ENCODE results near the gene CDKAL1. TPM values are rescaled to one million over a fixed set of nuclear protein-coding genes. Genes with fewer than 3 reads are reported as not detected.

CDKAL1 gene
- total RNA-seq, 1 donor from 2014 or later = 24.8 TPM

DNA sequence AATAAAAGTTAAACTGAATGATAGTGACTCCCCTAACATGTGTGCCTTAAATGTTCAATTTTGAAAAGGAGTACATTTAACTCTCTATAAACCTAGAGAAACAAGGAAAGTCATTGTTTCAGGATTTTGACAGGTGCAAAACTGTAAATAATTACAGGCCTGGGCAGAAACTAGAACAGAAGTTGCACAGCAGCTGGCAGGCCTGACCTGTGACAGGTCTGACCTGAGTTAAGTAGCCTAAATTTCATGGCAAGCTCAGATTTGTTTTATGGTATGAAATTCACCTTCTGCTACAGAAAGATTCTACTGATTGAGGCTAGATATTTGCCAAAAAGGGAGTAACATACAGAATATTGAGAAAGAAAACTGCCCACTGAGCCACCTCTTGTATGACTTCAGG, 166.1 kb downstream of the CDKAL1 start:
- DNase-seq = no peak
- H3K27ac Mint-ChIP-seq (ENCODE audit: unreplicated experiment) = peak overlapping the region; percentile 91
- no peaks in the 10 kb centered on the region for H3K36me3 Mint-ChIP-seq (ENCODE audit: unreplicated experiment)
- H3K27me3 Mint-ChIP-seq (ENCODE audit: unreplicated experiment) = peaks cover 2% of the 10 kb centered on the region
- TF ChIP-seq, protein P1, sequence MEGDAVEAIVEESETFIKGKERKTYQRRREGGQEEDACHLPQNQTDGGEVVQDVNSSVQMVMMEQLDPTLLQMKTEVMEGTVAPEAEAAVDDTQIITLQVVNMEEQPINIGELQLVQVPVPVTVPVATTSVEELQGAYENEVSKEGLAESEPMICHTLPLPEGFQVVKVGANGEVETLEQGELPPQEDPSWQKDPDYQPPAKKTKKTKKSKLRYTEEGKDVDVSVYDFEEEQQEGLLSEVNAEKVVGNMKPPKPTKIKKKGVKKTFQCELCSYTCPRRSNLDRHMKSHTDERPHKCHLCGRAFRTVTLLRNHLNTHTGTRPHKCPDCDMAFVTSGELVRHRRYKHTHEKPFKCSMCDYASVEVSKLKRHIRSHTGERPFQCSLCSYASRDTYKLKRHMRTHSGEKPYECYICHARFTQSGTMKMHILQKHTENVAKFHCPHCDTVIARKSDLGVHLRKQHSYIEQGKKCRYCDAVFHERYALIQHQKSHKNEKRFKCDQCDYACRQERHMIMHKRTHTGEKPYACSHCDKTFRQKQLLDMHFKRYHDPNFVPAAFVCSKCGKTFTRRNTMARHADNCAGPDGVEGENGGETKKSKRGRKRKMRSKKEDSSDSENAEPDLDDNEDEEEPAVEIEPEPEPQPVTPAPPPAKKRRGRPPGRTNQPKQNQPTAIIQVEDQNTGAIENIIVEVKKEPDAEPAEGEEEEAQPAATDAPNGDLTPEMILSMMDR (IDR thresholded peaks at IDR 0.05; ENCODE audit: partially characterized antibody, unreplicated experiment) = no peak
- peaks cover 5% of the 10 kb centered on the region for H3K9me3 Mint-ChIP-seq (ENCODE audit: unreplicated experiment)
- H3K4me1 Mint-ChIP-seq (ENCODE audit: low read depth, unreplicated experiment) = peaks cover 66% of the 10 kb centered on the region
- no peak overlapping the region for H3K4me3 Mint-ChIP-seq (ENCODE audit: unreplicated experiment)

DNA sequence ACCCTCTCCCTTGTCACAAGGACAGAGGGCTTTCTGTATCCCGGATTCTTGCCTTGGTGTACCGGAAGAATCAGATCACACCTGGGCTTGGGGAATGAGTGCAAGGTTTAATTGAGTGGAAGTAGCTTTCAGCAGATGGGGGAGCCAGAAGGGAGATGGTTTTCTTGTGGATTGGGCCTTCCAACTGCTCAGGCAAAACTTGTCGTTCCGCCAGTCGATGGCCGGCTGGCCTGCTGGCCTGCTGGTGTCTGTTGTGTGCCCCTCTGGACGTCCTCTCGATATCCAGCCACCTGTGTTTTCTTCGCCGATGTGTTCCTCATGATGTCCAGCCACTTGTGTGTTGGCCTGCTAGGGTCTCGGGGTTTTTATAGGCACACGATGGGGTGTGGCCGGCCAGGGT, 168.1 kb downstream of the CDKAL1 start:
- H3K27ac Mint-ChIP-seq (ENCODE audit: unreplicated experiment) = peak overlapping the region; percentile 91

DNA sequence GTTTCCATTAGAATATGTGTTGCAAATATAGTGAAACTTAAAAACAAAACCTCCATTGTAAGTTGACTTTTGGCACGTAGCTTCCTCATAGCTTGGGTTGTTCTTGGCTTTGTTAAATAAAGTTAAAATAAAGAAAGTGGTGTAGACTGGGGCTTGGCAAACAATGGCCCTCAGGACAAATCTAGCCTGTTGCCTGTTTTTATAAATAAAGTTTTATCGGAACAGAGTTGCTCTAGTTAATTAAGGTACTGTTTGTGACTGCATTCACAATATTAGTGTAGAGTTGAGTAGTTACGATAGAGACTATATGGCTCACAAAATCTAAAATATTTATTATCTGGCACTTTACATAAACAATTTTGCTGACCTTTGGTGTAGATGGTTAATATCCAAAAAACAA, 168.8 kb downstream of the CDKAL1 start:
- H3K36me3 Mint-ChIP-seq (ENCODE audit: unreplicated experiment) = no peaks in the 10 kb centered on the region
- peaks cover 66% of the 10 kb centered on the region for H3K4me1 Mint-ChIP-seq (ENCODE audit: low read depth, unreplicated experiment)
- peaks cover 4% of the 10 kb centered on the region for H3K9me3 Mint-ChIP-seq (ENCODE audit: unreplicated experiment)
- peak overlapping the region; percentile 91 for H3K27ac Mint-ChIP-seq (ENCODE audit: unreplicated experiment)
- peaks cover 2% of the 10 kb centered on the region for H3K27me3 Mint-ChIP-seq (ENCODE audit: unreplicated experiment)
- H3K4me3 Mint-ChIP-seq (ENCODE audit: unreplicated experiment) = no peak overlapping the region
- no peak for DNase-seq
- TF ChIP-seq, protein P1 (IDR thresholded peaks at IDR 0.05; ENCODE audit: partially characterized antibody, unreplicated experiment) = no peak

More for the DNA sequence above, 168.1 kb downstream of the CDKAL1 start:
- peaks cover 2% of the 10 kb centered on the region for H3K27me3 Mint-ChIP-seq (ENCODE audit: unreplicated experiment)
- H3K9me3 Mint-ChIP-seq (ENCODE audit: unreplicated experiment) = peaks cover 4% of the 10 kb centered on the region
- TF ChIP-seq, protein P1 (IDR thresholded peaks at IDR 0.05; ENCODE audit: partially characterized antibody, unreplicated experiment) = no peak
- DNase-seq = no peak
- H3K4me1 Mint-ChIP-seq (ENCODE audit: low read depth, unreplicated experiment) = peaks cover 70% of the 10 kb centered on the region
- no peaks in the 10 kb centered on the region for H3K36me3 Mint-ChIP-seq (ENCODE audit: unreplicated experiment)
- H3K4me3 Mint-ChIP-seq (ENCODE audit: unreplicated experiment) = no peak overlapping the region

DNA sequence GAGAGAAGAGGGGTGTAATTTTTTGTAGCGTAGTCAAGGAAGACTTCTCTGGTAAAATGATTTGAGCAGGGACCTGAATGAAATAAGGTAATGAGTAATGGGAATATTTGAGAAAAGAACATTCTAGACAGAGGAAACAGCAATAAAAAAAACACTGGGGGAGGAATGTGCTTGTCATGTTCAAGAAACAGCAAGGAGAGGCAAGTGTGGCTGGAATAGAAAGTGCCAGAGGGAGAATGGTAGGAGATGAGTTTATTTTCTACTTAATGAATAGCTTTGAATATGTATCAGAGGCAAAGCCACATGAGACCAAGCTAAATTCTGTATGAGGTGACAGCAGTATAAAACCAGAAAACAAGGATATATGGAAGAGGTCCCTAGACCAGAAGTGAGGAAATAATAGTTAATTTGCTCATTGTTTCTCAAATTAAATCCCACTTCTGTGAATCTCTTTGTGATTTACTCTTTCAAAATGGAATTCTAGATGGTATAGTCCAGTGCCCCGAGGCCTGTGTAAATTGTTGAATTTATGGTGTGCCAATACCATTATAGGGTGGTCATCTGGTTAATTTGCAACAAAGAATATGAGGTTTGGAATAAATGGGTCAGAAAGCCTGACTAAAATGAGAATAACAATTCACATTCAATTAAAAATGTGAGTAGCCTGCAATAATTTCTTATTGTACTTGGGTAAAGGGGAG, 170.2 kb downstream of the CDKAL1 start:
- no peaks in the 10 kb centered on the region for H3K36me3 Mint-ChIP-seq (ENCODE audit: unreplicated experiment)
- no peaks in the 10 kb centered on the region for H3K27me3 Mint-ChIP-seq (ENCODE audit: unreplicated experiment)
- H3K9me3 Mint-ChIP-seq (ENCODE audit: unreplicated experiment) = peaks cover 5% of the 10 kb centered on the region
- peak overlapping the region; percentile 1 for H3K4me3 Mint-ChIP-seq (ENCODE audit: unreplicated experiment)
- DNase-seq = no peak
- peaks cover 61% of the 10 kb centered on the region for H3K4me1 Mint-ChIP-seq (ENCODE audit: low read depth, unreplicated experiment)
- TF ChIP-seq, protein P1 (IDR thresholded peaks at IDR 0.05; ENCODE audit: partially characterized antibody, unreplicated experiment) = no peak
- H3K27ac Mint-ChIP-seq (ENCODE audit: unreplicated experiment) = peak overlapping the region; percentile 62

DNA sequence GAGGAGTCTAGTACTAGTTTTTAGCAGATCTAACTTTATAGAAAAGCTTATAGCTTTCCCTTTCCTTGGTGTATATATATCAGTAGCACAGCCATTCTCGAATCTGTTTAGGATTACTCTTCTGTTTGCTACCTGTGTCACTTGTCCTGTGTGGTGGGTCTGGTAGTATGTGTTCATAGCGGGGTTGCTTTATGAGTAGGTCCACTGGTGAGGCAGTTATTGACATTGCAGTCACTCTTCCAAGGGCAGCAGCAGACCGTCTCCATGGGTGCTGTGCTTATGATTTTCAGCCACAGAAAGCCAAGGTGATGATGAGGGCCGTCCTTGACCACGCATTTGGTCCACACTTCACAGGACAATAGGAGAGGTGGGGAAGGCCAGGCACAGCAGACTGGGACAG, 171.5 kb downstream of the CDKAL1 start:
- DNase-seq = no peak
- no peaks in the 10 kb centered on the region for H3K36me3 Mint-ChIP-seq (ENCODE audit: unreplicated experiment)
- no peak overlapping the region for H3K4me3 Mint-ChIP-seq (ENCODE audit: unreplicated experiment)
- no peaks in the 10 kb centered on the region for H3K27me3 Mint-ChIP-seq (ENCODE audit: unreplicated experiment)
- H3K9me3 Mint-ChIP-seq (ENCODE audit: unreplicated experiment) = peaks cover 2% of the 10 kb centered on the region
- peaks cover 58% of the 10 kb centered on the region for H3K4me1 Mint-ChIP-seq (ENCODE audit: low read depth, unreplicated experiment)
- TF ChIP-seq, protein P1 (IDR thresholded peaks at IDR 0.05; ENCODE audit: partially characterized antibody, unreplicated experiment) = no peak
- H3K27ac Mint-ChIP-seq (ENCODE audit: unreplicated experiment) = peak overlapping the region; percentile 77

All from glutamatergic neuron (in vitro differentiated cells).